HG03432 (cell line): Measurements from ENCODE around the gene ARRDC5.
"Not testable (repeated sequence)": the region's sequence is repeated elsewhere in the genome, so short reads cannot be mapped to it uniquely, and the experiment has no call there.

ENCODE experiments used
- ATAC-seq: cut with Tn5 transposase; IDR thresholded peaks from one replicate; pipeline ENCODE4 v1.9.1; 2021; ENCODE audit warnings: mild to moderate bottlenecking, moderate library complexity; ENCODE audit not compliant: unreplicated experiment

ARRDC5 gene

GRCh38 chr19:4910594-4911281 lies 8.0 kb upstream of the ARRDC5 start:
- no peak for ATAC-seq

- peak; percentile 75 for ATAC-seq
Measured at GRCh38 chr19:4909897-4910593, 7.3 kb upstream of the ARRDC5 start.

- no peak for ATAC-seq
Measured at GRCh38 chr19:4909156-4909896, 6.6 kb upstream of the ARRDC5 start, which contains the start of gene UHRF1. Gene UHRF1 (plus strand): TSS chr19:4909501. CDS start chr19:4910886, 1,385 bp downstream.

DNA sequence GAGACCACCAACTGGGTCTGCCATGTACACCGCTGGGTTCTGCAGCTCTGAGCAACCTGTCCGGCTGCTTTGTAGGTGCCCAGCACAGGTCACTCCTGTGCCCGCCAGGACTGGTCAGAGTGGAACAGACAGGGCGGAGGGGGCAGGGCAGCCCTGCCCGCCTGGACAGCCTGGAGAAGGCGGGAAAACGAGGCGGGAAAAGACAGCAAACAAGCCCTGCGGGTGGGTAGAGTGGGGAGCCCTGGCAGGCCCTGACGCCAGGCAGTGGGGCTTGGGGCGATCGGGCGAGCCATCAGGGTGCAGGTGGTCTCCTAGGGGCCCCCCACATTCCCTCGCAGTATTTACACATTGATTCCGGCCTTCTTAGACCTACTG lies 6.1 kb upstream of the ARRDC5 start:
- no peak for ATAC-seq

GRCh38 chr19:4908360-4908759 lies 5.7 kb upstream of the ARRDC5 start:
- ATAC-seq = no peak

DNA sequence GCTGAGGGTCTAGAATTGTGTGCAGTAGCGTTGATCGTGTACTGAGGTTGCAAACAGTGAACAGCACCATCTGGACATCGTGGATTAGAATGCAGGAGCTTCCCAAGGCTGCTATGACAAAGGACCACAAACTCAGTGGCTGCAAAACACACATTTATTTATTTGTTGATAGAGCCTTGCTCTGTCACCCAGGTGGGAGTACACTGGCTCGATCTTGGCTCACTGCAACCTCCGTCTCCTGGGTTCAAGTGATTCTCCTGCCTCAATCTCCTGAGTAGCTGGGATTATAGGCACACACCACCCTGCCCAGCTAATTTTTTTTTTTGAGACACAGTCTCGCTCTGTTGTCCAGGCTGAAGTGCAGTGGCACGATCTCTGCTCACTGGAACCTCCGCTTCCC lies 4.3 kb upstream of the ARRDC5 start:
- ATAC-seq = no peak

DNA sequence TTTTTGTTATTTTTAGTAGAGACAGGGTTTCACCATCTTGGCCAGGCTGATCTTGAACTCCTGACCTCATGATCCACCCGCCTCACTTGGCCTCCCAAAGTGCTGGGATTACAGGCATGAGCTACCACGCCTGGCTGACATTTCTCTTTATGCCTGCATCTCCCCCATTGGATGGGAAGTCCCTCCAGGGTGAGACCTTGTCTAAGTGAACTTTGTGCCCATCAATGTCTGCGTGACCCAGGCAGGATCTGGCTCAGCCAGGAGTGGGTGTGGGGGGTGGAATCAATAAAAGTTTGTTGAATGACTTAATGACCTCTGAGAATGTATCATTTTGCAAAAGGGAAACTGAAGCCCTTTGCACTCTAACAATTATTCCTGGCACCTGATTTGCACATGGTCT lies 1.8 kb upstream of the ARRDC5 start:
- ATAC-seq = no peak

DNA sequence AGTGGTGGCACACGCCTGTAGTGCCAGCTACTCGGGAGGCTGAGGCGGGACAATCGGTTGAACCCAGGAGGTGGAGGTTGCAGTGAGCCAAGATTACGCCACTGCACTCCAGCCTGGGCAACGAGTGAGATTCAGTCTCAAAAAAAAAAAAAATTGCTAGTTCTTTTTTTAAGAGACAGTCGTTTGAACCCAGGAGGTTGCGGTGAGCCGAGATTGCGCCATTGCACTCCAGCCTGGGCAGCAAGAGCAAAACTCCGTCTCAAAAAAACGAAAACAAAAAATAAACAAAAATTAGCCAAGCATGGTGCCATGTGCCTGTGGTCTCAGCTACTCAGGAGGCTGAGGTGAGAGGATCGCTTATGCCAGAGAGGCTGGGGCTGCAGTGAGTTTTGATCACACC lies 1.8 kb downstream of the ARRDC5 start:
- ATAC-seq = not testable (repeated sequence)

- ATAC-seq = no peak
Measured at GRCh38 chr19:4897146-4897545, 5.5 kb downstream of the ARRDC5 start.

GRCh38 chr19:4896372-4896771 lies 6.3 kb downstream of the ARRDC5 start:
- no peak for ATAC-seq

GRCh38 chr19:4892962-4893361 lies 9.7 kb downstream of the ARRDC5 start:
- not testable (repeated sequence) for ATAC-seq

DNA sequence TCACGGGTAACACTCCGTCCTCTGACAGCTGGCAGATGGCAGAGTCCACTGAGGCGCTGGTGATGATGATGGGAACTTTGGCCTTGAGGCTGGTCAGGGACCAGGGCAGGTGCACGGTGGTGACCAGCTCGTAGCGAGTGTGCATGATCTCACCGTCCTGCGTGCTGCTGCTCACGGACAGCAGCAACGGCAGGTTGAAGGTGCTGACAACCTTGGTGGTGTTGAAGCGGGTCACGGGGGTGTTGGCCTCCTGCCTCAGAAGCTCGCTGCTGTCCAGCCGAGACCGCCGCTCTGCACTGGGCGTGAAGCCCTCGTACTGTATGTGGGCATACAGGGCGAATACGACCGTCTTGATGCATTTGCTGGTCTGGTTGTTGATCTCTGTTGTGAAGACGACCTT lies 11.6 kb downstream of the ARRDC5 start:
- no peak for ATAC-seq

GRCh38 chr19:4889034-4889815 lies 13.5 kb downstream of the ARRDC5 start:
- ATAC-seq = no peak

DNA sequence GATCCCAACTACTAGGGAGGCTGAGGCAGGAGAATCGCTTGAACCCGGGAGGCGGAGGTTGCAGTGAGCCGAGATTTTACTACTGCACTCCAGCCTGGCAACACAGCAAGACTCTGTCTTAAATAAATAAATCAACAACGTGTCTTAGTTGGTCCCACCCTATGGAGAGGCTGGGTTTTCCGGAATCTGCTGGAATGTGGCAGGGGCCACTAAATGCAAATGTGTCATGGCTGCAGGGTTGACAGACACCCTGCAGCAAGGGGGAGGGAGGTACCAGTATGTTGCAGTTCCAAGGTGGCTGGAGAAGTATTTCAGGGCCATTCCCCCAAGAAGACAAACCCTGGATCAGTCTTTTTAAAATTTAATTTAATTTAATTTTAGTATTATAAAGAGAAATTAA lies 14.9 kb downstream of the ARRDC5 start:
- not testable (repeated sequence) for ATAC-seq

DNA sequence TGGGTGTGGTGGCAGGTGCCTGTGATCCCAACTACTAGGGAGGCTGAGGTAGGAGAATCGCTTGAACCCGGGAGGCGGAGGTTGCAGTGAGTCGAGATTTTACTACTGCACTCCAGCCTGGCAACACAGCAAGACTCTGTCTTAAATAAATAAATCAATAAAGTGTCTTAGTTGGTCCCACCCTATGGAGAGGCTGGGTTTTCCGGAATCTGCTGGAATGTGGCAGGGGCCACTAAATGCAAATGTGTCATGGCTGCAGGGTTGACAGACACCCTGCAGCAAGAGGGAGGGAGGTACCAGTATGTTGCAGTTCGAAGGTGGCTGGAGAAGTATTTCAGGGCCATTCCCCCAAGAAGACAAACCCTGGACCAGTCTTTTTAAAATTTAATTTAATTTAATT lies 17.7 kb downstream of the ARRDC5 start:
- not testable (repeated sequence) for ATAC-seq

- ATAC-seq = not testable (repeated sequence)
Measured at GRCh38 chr19:4882874-4883273, 19.8 kb downstream of the ARRDC5 start.

DNA sequence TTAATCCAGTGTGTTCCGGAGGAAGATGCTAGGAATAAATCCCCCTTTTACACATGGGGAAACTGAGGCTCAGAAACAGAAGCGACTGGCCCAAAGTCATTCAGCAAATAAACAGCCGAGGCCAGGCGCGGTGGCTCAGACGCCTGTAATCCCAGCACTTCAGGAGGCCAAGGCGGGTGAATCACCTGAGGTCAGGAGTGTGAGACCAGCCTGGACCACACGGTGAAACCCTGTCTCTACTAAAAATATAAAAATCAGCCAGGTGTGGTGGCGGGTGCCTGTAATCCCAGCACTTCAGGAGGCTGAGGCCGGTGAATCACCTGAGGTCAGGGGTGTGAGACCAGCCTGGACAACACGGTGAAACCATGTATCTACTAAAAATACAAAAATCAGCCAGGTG lies 23.7 kb downstream of the ARRDC5 start:
- no peak for ATAC-seq

- ATAC-seq = no peak
Measured at GRCh38 chr19:4878491-4878968, 24.2 kb downstream of the ARRDC5 start.

DNA sequence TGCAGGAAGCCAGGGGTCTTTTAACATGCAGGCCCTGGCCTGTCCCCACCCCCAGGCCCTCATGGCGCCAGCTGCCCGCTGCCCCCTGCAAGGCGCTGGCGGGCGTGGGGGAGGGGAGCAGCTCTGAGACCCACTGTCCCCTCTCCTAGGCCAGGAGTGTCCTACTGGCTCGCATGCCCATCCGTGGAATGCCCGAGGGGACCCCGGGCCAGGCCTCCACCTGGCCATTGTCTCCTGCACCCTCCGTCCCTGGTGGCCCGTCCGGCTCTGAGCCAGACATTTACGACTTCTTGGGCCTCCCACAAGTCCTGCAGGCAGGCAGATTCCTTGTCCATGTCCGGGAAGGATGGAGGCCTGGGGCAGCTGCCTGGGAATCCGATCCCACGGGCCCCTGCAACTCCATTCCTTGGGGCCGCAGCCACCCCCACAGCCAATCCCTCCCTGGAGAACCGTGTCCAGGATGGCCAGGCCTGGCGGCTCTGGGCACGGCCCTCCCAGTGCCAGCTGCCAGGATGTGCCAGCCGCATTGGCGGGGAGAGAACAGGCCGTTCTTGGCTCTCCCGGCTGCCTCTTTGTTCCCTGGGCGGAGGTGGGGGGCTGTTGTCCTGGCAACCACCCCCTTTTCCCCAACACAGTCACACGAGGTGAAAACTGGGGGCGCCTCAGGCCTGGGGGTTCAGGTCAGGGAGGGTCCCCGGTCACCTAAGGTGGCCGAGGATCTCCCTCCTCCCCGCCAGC lies 24.8 kb downstream of the ARRDC5 start:
- no peak for ATAC-seq

- ATAC-seq = no peak
Measured at GRCh38 chr19:4873930-4874329, 28.8 kb downstream of the ARRDC5 start.
